ENCODE data around the gene STARD7.

The STARD7 gene

DNA sequence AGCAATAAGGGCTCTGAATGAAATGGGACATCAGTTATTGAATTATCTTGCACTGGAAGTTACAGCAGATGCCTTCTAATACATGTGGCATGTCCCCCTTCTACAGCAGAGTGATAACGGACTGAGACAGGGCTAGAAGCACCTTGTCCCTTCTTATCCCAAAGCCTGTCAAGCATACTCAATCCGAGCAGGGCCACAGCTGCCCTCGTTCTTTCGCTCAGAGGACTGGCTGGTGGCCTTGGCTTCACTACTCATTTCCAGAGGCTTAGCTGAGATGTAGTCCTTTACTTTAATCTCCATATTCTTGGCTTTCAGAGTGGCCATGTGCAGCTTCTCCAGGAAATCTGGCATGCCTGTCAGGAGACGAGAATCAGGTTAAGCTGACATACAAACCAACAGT, 22.1 kb downstream of the STARD7 start:
- no peak for TF ChIP-seq EZH2phosphoT487 (IDR thresholded peaks at IDR 0.05; ENCODE audit: borderline replicate concordance, low read length)
- TF ChIP-seq, protein P1, sequence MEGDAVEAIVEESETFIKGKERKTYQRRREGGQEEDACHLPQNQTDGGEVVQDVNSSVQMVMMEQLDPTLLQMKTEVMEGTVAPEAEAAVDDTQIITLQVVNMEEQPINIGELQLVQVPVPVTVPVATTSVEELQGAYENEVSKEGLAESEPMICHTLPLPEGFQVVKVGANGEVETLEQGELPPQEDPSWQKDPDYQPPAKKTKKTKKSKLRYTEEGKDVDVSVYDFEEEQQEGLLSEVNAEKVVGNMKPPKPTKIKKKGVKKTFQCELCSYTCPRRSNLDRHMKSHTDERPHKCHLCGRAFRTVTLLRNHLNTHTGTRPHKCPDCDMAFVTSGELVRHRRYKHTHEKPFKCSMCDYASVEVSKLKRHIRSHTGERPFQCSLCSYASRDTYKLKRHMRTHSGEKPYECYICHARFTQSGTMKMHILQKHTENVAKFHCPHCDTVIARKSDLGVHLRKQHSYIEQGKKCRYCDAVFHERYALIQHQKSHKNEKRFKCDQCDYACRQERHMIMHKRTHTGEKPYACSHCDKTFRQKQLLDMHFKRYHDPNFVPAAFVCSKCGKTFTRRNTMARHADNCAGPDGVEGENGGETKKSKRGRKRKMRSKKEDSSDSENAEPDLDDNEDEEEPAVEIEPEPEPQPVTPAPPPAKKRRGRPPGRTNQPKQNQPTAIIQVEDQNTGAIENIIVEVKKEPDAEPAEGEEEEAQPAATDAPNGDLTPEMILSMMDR (IDR thresholded peaks at IDR 0.05; ENCODE audit: low read depth, low read length, poor library complexity, severe bottlenecking), result no peak
- Histone ChIP-seq H3K9me2 (replicated peaks; ENCODE audit: control insufficient read depth, low read length) (no peaks in the 10 kb centered on the region), H3K4me1 (ENCODE audit: control insufficient read depth, low read length) (peaks cover 3% of the 10 kb centered on the region; the same call in 1 of the 2 replicates), H3F3A (ENCODE audit: control insufficient read depth, insufficient read depth) (peaks cover 58% of the 10 kb centered on the region), H3K79me2 (ENCODE audit: control insufficient read depth, low read length) (peaks cover 6% of the 10 kb centered on the region), H3K36me3 (ENCODE audit: control insufficient read depth, low read length) (peaks cover 77% of the 10 kb centered on the region), H3K4me3 (ENCODE audit: low read length) (no peak overlapping the region), H3K27ac (ENCODE audit: low read depth, low read length) (no peak overlapping the region), H3K27me3 (ENCODE audit: control insufficient read depth, low read length) (no peaks in the 10 kb centered on the region), H3K9me3 (ENCODE audit: control insufficient read depth, insufficient read depth, low read length) (no peaks in the 10 kb centered on the region), H3K4me2 (ENCODE audit: low read length) (no peak overlapping the region), H4K20me1 (ENCODE audit: control insufficient read depth, insufficient read depth, low read depth, low read length) (peaks cover 12% of the 10 kb centered on the region; the same call in 1 of the 2 replicates)

DNA sequence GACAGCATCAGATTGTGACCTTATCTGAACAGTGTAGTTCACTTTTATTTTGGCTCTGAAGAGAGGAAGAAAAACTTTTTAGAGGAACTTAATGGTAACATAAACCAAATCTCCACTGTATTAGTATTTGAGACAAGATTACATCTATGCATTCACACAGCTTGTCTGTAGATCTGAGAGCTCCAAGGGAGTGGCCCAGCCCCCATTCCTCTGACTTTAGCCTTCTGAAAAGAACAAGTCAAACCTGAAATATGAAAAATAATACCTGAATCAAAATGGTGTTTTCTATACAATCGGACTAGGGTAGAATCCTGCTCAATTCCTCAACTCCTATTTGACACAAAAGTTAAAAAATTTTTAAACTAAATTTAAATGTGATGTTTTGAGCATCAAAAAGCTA, 23.1 kb downstream of the STARD7 start:
- H3K4me2 ChIP-seq (ENCODE audit: low read length), result no peak overlapping the region
- peaks cover 9% of the 10 kb centered on the region; the same call in 1 of the 2 replicates for H3K4me1 ChIP-seq (ENCODE audit: control insufficient read depth, low read length)
- peaks cover 63% of the 10 kb centered on the region for H3F3A ChIP-seq (ENCODE audit: control insufficient read depth, insufficient read depth)
- TF ChIP-seq, protein P1 (IDR thresholded peaks at IDR 0.05; ENCODE audit: low read depth, low read length, poor library complexity, severe bottlenecking), result no peak
- no peak for TF ChIP-seq EZH2phosphoT487 (IDR thresholded peaks at IDR 0.05; ENCODE audit: borderline replicate concordance, low read length)
- peaks cover 12% of the 10 kb centered on the region; the same call in 1 of the 2 replicates for H4K20me1 ChIP-seq (ENCODE audit: control insufficient read depth, insufficient read depth, low read depth, low read length)
- H3K9me2 ChIP-seq (replicated peaks; ENCODE audit: control insufficient read depth, low read length), result no peaks in the 10 kb centered on the region
- H3K36me3 ChIP-seq (ENCODE audit: control insufficient read depth, low read length), result peaks cover 66% of the 10 kb centered on the region
- no peaks in the 10 kb centered on the region; the same call in 1 of the 2 replicates for H3K79me2 ChIP-seq (ENCODE audit: control insufficient read depth, low read length)
- no peak overlapping the region for H3K4me3 ChIP-seq (ENCODE audit: low read length)
- no peak overlapping the region for H3K27ac ChIP-seq (ENCODE audit: low read depth, low read length)
- no peaks in the 10 kb centered on the region for H3K9me3 ChIP-seq (ENCODE audit: control insufficient read depth, insufficient read depth, low read length)
- H3K27me3 ChIP-seq (ENCODE audit: control insufficient read depth, low read length), result no peaks in the 10 kb centered on the region

DNA sequence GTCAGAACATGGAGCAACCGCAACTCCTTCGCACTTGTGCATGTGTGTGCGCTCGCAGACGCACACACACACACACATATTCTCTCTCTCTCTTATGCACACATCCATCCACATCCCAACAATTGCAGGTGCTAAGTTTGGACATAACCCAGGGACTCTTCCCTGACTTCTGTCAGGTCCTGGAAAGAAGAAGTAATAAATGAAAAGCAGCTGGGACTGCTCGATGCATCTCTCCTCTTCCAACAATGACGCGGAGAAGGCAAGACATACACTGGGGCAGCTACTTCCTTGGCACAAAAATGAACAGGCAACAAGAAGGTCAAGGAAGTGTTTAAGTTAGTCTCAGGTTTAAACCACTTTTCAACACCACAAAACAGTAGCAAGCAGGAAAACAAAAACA, 23.6 kb downstream of the STARD7 start:
- Histone ChIP-seq H4K20me1 (ENCODE audit: control insufficient read depth, insufficient read depth, low read depth, low read length) (peaks cover 12% of the 10 kb centered on the region; the same call in 1 of the 2 replicates), H3K79me2 (ENCODE audit: control insufficient read depth, low read length) (no peaks in the 10 kb centered on the region; the same call in 1 of the 2 replicates), H3K9me3 (ENCODE audit: control insufficient read depth, insufficient read depth, low read length) (no peaks in the 10 kb centered on the region), H3K4me2 (ENCODE audit: low read length) (no peak overlapping the region), H3K4me1 (ENCODE audit: control insufficient read depth, low read length) (peaks cover 9% of the 10 kb centered on the region; the same call in 1 of the 2 replicates), H3K9me2 (replicated peaks; ENCODE audit: control insufficient read depth, low read length) (no peaks in the 10 kb centered on the region), H3K27me3 (ENCODE audit: control insufficient read depth, low read length) (no peaks in the 10 kb centered on the region), H3K36me3 (ENCODE audit: control insufficient read depth, low read length) (peaks cover 61% of the 10 kb centered on the region), H3K27ac (ENCODE audit: low read depth, low read length) (no peak overlapping the region), H3F3A (ENCODE audit: control insufficient read depth, insufficient read depth) (peaks cover 65% of the 10 kb centered on the region), H3K4me3 (ENCODE audit: low read length) (no peak overlapping the region)
- TF ChIP-seq EZH2phosphoT487 (IDR thresholded peaks at IDR 0.05; ENCODE audit: borderline replicate concordance, low read length), result no peak
- TF ChIP-seq, protein P1 (IDR thresholded peaks at IDR 0.05; ENCODE audit: low read depth, low read length, poor library complexity, severe bottlenecking), result no peak
